WI38 (cell line): ENCODE measurements around the gene CTLA4.

Experiments used
- H3K4me3 ChIP-seq: 2 replicates; pipeline ENCODE4 v1.5.1; 2011; ENCODE audit warnings: low read depth, mild to moderate bottlenecking, control low read depth, low read length
- CTCF ChIP-seq: IDR thresholded peaks from 2 replicates; pipeline ENCODE4 v1.5.1; 2012; ENCODE audit warnings: low read depth, mild to moderate bottlenecking, control low read depth, low read length

Gene CTLA4

GRCh38 chr2:203855274-203855673, 12.3 kb upstream of the CTLA4 start:
- no peak overlapping the region for H3K4me3 ChIP-seq

DNA sequence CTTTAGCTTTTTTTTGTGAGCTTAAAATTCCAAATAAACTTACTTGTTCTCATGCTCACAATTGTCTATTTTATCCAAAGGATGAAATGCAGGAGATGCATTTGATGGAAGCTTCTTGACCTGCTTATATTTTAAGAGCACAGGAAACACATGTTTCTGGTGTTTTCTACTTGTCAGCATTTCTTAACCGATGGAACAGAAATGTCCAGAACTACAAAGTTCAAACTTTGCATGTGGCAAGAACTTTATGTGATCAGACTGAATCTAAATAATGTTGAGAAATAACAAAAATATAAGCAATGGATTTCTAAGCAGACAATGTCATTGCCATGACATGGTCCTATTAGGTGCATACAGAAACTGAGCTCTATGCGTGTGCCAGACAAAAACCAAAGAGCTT, 9.9 kb upstream of the CTLA4 start:
- TF ChIP-seq CTCF, result no peak
- no peak overlapping the region for H3K4me3 ChIP-seq

More at GRCh38 chr2:203855274-203855673, 12.3 kb upstream of the CTLA4 start:
- TF ChIP-seq CTCF, result no peak

DNA sequence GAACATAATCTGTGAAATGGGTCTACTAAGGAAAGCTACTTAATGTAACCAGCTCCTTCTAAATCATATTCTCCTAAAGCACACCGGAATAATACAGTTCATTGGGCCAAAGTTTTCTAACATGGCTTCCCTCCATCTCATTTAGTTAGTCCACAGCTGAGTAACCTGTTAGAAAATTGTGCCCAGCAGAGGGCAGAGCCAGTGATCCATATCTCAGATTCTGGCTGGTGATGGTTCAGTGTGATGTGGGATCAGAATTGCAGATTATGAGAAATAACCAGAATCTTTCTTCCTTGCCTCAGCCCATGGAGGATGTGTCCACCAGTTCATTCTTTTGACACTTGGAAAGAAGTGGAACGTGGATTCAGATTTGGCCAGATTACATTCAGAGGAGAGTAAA, 9.4 kb upstream of the CTLA4 start:
- no peak overlapping the region for H3K4me3 ChIP-seq
- no peak for TF ChIP-seq CTCF

DNA sequence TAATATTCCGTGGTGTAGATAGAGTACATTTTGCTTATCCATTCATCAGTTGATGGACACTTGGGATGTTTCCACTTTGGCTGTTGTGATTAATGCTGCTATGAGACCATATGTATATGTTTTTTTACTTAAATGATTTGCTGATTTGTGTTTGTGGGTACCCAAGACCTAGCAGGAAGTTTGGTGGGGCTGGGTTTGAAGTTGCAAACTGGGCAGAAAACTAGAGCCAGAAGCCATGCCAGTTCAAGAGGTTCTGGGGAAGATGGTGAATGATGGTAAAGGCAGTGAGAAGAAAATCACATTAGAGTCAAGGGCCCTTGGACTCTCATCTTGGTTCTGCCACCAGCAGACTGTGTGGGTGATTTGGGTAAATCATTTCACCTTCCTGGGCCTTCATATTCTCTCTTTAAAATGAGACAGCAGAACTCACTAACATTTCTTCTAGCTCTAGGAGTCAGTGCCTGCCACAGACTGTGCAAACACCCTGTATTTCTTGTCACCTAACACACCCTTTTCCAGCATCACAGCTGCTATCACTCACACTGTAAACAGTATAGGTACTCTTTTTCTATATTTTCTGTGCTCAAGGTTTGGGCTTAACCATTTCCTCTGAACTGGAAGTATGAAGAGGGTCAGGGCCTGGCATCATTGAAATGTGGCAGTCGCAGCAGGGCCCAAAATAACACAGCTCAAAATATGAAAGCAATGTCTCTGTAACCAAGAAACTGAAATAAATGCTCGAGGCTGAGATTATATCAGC, 8.4 kb upstream of the CTLA4 start:
- no peak overlapping the region for H3K4me3 ChIP-seq
- TF ChIP-seq CTCF, result no peak

- TF ChIP-seq CTCF, result no peak
- H3K4me3 ChIP-seq, result no peak overlapping the region
Measured at GRCh38 chr2:203861197-203861596, 6.4 kb upstream of the CTLA4 start.

DNA sequence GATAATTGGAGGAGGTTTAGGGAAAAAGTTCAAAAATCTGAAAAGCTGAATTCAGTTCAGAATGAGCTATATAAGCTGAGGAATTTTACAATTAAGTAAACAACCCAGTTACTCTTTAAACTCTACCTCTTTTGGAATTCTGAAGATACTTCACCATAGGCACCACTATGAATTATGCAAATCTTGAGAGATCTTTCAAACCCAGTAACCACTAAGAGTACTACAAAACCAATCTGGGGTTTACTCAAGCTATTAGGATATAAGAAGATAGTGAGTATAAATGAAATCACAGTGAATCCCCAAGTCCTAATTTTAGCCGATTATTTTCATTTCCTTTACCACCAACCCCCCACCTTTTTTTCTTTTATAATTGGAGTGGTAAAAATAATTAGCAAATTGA, 6.0 kb upstream of the CTLA4 start:
- TF ChIP-seq CTCF, result no peak

GRCh38 chr2:203869223-203870042, 1.9 kb downstream of the CTLA4 start:
- no peak for TF ChIP-seq CTCF
- H3K4me3 ChIP-seq, result no peak overlapping the region

More for the DNA sequence above, 6.0 kb upstream of the CTLA4 start:
- no peak overlapping the region for H3K4me3 ChIP-seq
